IPS DF 6.9 (cell line): ENCODE data around the gene TRPC4.
A peak's percentile ranks its signal among the peaks of the same experiment; 100 is the strongest.
"Not testable (repeated sequence)": the region's sequence is repeated elsewhere in the genome, so short reads cannot be mapped to it uniquely, and the experiment has no call there.

ENCODE experiments used
- DNase-seq: peaks from one replicate; pipeline ENCODE4 v3.0.0-alpha.2; 2013; ENCODE audit warnings: low read depth, low spot score
- H3K27ac ChIP-seq: one replicate; pipeline ENCODE4 v1.5.1; 2013; ENCODE audit warnings: low read length, control low read depth
- H3K27me3 ChIP-seq: 2 replicates; pipeline ENCODE4 v1.6.1; 2013; ENCODE audit warnings: mild to moderate bottlenecking, low read length; ENCODE audit not compliant: control insufficient read depth, insufficient read depth
- H3K36me3 ChIP-seq: 2 replicates; pipeline ENCODE4 v1.6.1; 2013; ENCODE audit warnings: low read length; ENCODE audit not compliant: control insufficient read depth, insufficient read depth
- H3K4me1 ChIP-seq: 2 replicates; pipeline ENCODE4 v1.6.1; 2013; ENCODE audit warnings: low read length; ENCODE audit not compliant: control insufficient read depth, insufficient read depth
- H3K4me3 ChIP-seq: 2 replicates; pipeline ENCODE4 v1.5.1; 2013; ENCODE audit warnings: mild to moderate bottlenecking, low read length
- H3K9me3 ChIP-seq: 2 replicates; pipeline ENCODE4 v1.6.1; 2013; ENCODE audit warnings: low read length, inconsistent platforms; ENCODE audit not compliant: control insufficient read depth, insufficient read depth
- WGBS: extraction: QIAGEN DNeasy Blood & Tissue Kit; methylation state at CpG from one replicate; pipeline ENCODE4 v1.1.7; 2013; ENCODE audit warnings: mixed read lengths, missing lambda C conversion rate; ENCODE audit not compliant: insufficient read length, insufficient coverage; 5-methylcytosine and 5-hydroxymethylcytosine counted together

The TRPC4 gene

DNA sequence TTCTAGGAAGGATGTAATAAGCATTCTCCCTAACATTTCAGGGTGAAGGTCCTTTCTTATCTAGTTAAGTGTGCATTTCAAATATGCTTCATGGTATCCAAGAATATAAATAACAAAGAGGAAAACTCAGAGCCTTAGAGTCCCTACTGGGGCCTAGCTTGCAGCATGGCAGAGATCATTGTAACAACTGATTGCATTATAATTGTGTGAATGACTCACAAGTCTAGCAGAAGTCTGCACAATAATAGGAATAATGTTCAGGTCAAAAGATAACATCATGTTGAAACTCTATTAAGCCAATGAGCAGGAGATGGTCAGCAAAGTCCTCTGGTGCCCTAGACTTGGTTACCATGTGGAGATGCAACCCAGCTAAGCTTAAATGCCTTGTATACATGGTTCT lies 274.4 kb downstream of the TRPC4 start:
- Histone ChIP-seq H3K36me3 (no peaks in the 10 kb centered on the region), H3K9me3 (no peaks in the 10 kb centered on the region), H3K4me3 (no peak overlapping the region), H3K4me1 (no peaks in the 10 kb centered on the region), H3K27ac (no peak overlapping the region), H3K27me3 (no peaks in the 10 kb centered on the region)
- DNase-seq = peak; percentile 16

GRCh38 chr13:37594550-37594949 lies 275.0 kb downstream of the TRPC4 start:
- no peaks in the 10 kb centered on the region for H3K27me3 ChIP-seq
- no peaks in the 10 kb centered on the region for H3K4me1 ChIP-seq
- no peak overlapping the region for H3K4me3 ChIP-seq
- no CpG with 5 or more reads among the region's 2 CpGs for WGBS
- H3K27ac ChIP-seq = no peak overlapping the region
- no peaks in the 10 kb centered on the region for H3K9me3 ChIP-seq
- no peak for DNase-seq
- no peaks in the 10 kb centered on the region for H3K36me3 ChIP-seq

- WGBS = no CpG with 5 or more reads among the region's 4 CpGs
- DNase-seq, H3K27me3 ChIP-seq, H3K4me1 ChIP-seq, H3K9me3 ChIP-seq, H3K4me3 ChIP-seq, H3K27ac ChIP-seq, H3K36me3 ChIP-seq: not testable (repeated sequence)
Observed at GRCh38 chr13:37589381-37589780, 280.2 kb downstream of the TRPC4 start.

GRCh38 chr13:37587236-37587635 lies 282.3 kb downstream of the TRPC4 start:
- no peak for DNase-seq
- 100% methylated on average over 1 of the region's 2 CpGs for WGBS

More at GRCh38 chr13:37587236-37587635, 282.3 kb downstream of the TRPC4 start:
- H3K4me1 ChIP-seq = no peaks in the 10 kb centered on the region
- no peaks in the 10 kb centered on the region for H3K36me3 ChIP-seq
- H3K4me3 ChIP-seq = no peak overlapping the region
- no peaks in the 10 kb centered on the region for H3K9me3 ChIP-seq
- no peaks in the 10 kb centered on the region for H3K27me3 ChIP-seq
- no peak overlapping the region for H3K27ac ChIP-seq
